Sciatic nerve (tissue), 2 donors: Measurements from ENCODE around the gene ZDHHC24. TPM values are rescaled to one million over a fixed set of nuclear protein-coding genes. Genes with fewer than 3 reads are reported as not detected.

Source experiments
- ATAC-seq: fragments of 200-7000 bp; cut with Tn5 transposase; one replicate; pipeline ENCODE4 v1.9.1; 2020; ENCODE audit warnings: mild to moderate bottlenecking, moderate library complexity
- DNase-seq: peaks from one replicate; pipeline ENCODE4 v3.0.0-alpha.2; 2020; ENCODE audit warnings: low spot score
- intact Hi-C: fragments of 100-400 bp; cut with DNase I; formaldehyde crosslinking; loops from one replicate; pipeline ENCODE4 v1.14.2; 2022
- total RNA-seq: library from RNA; stranded (reverse); fragmentation: NEBNext Ultra II Directional; extraction: Animal tissue kit (Norgen Biotek cat#: 25700); gene quantifications from one replicate; pipeline ENCODE4 v1.2.1, GENCODE V29; 2021
- donor health status: DM: no; HTN: no; CAD: no.
- donor health status: DM: no; HTN: no; CAD: no.

Gene ZDHHC24
- total RNA-seq, 1 donor from 2014 or later = 10.4 TPM

- intact Hi-C loops = no loop called here
- peak; percentile 29 for ATAC-seq
- no peak for DNase-seq
Measured at GRCh38 chr11:66479394-66480116, 66.3 kb downstream of the ZDHHC24 start.

GRCh38 chr11:66478729-66479393 lies 67.0 kb downstream of the ZDHHC24 start:
- ATAC-seq = no peak
- DNase-seq = no peak
- intact Hi-C loops = no loop called here

DNA sequence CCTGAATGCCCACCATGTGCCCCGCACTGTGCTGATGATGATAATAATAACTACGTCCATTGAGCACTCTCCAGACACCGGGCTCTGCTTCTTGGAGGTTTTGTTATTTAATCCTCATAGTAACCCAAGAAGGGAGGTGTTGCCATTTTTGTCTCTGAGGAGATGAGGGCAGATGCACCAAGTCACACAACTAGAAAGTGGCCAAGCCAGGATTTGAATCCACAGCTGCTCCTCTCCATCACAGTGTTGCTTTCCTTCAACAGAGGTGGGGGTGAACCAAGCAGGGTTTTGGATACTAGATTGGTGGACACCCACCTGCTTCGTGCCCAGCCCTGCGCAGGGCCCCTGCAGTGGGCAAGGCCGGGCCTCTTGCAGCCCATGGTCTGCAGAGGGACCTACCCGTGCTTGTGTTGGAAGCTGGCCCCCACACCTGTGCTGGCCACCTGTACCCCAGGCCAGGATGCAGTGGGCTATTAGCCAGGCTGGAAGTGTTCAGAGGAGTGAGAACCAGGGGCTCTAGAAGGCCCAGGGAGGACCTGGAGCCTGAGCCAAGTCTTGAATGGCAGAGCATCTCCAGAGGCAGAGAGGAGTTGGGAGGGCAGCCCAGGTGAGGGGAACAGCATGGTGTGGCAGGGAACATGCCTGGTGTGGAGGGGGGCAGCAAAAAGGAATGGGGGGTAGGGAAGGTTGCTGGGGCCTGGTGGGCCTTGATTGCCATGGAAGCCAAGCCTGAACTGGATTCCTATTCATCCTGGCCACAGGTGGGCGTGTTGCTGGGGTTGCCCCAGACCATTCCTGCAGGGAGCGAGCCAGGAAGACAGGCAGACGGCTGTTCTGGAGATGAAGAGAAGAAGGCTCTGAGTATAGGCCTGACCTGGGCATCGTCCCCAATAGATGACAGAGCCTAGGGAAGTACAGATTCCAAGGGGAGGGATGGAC lies 68.3 kb downstream of the ZDHHC24 start:
- no peak for DNase-seq
- intact Hi-C loops = no loop called here
- no peak for ATAC-seq

DNA sequence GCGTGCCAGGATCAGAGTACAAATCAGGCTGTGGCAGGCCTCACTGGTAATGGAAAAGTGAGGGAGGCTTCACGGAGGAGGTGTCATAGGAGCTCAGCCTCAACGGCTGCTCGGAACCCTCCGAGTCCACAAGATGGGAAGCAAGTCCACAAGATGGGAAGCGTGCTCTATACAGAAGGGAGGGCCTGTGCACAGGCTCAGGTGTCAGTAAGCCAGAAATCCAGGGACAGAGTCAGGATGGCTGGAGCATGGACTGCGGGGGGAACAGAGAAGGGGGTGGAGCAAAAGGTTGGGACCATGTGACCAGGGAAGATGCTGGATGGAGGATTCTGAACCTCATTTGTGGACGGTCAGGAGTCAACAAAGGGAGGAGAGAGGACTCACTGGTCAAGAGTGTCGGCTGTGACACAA lies 69.0 kb downstream of the ZDHHC24 start:
- intact Hi-C loops = no loop called here
- ATAC-seq (no peak), DNase-seq (no peak)

- intact Hi-C loops = no loop called here
- no peak for ATAC-seq
- no peak for DNase-seq
Measured at GRCh38 chr11:66476173-66476840, 69.5 kb downstream of the ZDHHC24 start.

DNA sequence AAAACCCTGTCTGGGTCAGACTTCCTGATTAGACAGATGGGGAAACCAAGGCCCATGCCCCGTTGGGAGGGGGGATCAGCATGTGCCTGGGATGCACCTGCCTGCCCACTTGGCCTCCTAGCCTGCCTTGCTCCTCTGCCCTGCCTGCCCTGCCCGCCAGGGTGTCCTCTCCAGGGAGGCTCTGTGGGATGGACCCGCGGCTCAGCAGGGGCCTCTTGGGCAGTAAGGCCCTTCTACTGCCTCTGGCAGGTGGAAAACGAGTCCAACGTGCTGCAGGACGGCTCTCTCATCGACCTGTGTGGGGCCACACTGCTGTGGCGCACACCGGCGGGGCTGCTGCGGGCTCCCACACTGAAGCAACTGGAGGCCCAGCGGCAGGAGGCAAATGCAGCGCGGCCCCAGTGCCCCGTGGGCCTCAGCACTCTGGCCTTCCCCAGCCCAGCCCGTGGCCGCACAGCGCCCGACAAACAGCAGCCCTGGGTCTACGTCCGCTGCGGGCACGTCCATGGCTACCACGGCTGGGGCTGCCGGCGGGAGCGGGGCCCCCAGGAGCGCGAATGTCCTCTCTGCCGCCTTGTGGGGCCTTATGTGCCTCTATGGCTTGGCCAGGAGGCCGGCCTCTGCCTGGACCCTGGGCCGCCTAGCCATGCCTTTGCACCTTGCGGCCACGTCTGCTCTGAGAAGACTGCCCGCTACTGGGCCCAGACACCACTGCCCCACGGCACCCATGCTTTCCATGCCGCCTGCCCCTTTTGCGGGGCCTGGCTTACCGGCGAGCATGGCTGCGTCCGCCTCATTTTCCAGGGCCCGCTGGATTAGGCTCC lies 70.3 kb downstream of the ZDHHC24 start:
- DNase-seq (no peak), ATAC-seq (no peak)
- intact Hi-C loops = no loop called here

DNA sequence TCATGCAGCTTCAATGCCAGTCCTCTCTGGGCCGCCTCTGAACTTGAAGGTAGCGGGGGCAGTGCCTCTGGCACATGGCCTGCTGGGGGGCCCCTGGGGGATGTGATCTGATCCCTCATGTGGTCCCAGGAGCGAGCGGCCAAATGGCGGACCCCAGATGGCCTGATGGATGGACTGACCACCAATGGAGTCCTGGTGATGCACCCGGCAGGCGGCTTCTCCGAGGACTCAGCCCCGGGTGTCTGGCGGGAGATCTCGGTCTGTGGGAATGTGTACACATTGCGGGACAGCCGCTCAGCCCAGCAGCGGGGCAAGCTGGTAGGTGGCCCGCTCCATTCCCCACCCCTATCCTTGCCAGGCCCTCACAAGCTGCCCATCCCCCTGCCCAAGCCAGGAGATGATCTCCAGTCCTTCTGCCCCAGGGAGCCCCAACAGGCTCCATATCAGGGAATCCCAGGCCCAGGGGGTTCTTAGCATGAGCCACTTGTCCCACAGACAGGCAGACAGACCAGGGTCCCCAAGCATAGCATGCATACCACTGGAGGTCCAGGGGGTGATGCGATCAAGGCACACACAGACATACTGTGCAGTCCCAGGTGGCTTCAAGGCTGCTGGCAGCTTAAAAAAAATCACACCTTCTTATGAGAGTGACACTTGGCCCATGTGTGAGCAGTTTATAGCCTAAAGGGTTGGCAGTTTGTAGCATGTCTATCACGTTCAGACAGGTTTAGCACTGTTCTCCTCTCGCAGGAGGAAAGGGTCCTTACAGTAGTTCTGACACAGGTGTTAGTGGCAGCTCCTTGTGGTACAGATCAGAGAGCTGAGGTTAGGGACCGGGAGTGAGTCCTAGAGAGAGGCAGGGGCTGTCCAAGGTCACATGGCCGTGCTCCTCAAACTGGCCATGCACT lies 72.0 kb downstream of the ZDHHC24 start:
- ATAC-seq = no peak
- no peak for DNase-seq
- intact Hi-C loops = no loop called here

DNA sequence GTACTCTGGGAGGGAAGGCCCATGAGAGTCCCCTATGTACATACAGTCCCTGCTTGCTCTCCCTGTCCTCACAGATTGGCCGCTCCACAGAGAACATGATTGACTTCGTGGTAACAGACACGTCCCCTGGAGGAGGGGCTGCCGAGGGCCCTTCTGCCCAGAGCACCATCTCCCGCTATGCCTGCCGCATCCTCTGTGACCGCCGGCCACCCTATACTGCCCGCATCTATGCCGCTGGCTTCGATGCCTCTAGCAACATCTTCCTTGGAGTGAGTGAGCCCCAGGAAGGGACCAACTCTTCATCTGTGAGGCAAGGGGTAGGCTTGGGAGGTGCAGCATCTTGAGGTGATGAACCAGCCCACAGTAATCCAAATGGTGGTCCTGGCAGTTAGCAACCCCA lies 72.7 kb downstream of the ZDHHC24 start:
- intact Hi-C loops = no loop called here
- DNase-seq (no peak), ATAC-seq (no peak)

- no peak for DNase-seq
- intact Hi-C loops = no loop called here
- ATAC-seq = no peak
Measured at GRCh38 chr11:66472054-66472453, 73.8 kb downstream of the ZDHHC24 start.

- ATAC-seq (no peak), DNase-seq (no peak)
- intact Hi-C loops = no loop called here
Measured at GRCh38 chr11:66471142-66471541, 74.7 kb downstream of the ZDHHC24 start.

Other genes starting within 250 kb of the ZDHHC24 start
- gene CD248, start 229.0 kb downstream of the ZDHHC24 start, total RNA-seq = 35.1 TPM
- 5.0 TPM for gene RIN1, start 209.6 kb downstream of the ZDHHC24 start, total RNA-seq
- gene BRMS1, start 200.9 kb downstream of the ZDHHC24 start, total RNA-seq = 18.7 TPM
- 49.3 TPM for gene B4GAT1, start 198.4 kb downstream of the ZDHHC24 start, total RNA-seq
- gene SLC29A2, start 174.3 kb downstream of the ZDHHC24 start, total RNA-seq = 2.3 TPM
- gene NPAS4, start 125.0 kb downstream of the ZDHHC24 start, total RNA-seq = not detected
- gene MRPL11, start 107.2 kb downstream of the ZDHHC24 start, total RNA-seq = 25.1 TPM
- gene PELI3, start 79.1 kb downstream of the ZDHHC24 start, total RNA-seq = 14.8 TPM
- gene DPP3, start 65.6 kb downstream of the ZDHHC24 start, total RNA-seq = 12.4 TPM
- 47.6 TPM for gene BBS1, start 35.4 kb downstream of the ZDHHC24 start, total RNA-seq
- 0.71 TPM for gene ACTN3, start 855 bp upstream of the ZDHHC24 start, total RNA-seq
- 122 TPM for gene CTSF, start 22.6 kb upstream of the ZDHHC24 start, total RNA-seq
- gene CCDC87, start 47.0 kb upstream of the ZDHHC24 start, total RNA-seq = 0.22 TPM
- 48.8 TPM for gene CCS, start 47.1 kb upstream of the ZDHHC24 start, total RNA-seq
- 61.1 TPM for gene RBM14, start 70.6 kb upstream of the ZDHHC24 start, total RNA-seq
- gene RBM4, start 92.7 kb upstream of the ZDHHC24 start, total RNA-seq = 88.6 TPM
- gene RBM4B, start 131.8 kb upstream of the ZDHHC24 start, total RNA-seq = 23.7 TPM
- 6.6 TPM for gene SPTBN2, start 183.2 kb upstream of the ZDHHC24 start, total RNA-seq